ENCODE measurements around the gene ADGRG7.
A peak's percentile ranks its signal among the peaks of the same experiment; 100 is the strongest.

The ADGRG7 gene

DNA sequence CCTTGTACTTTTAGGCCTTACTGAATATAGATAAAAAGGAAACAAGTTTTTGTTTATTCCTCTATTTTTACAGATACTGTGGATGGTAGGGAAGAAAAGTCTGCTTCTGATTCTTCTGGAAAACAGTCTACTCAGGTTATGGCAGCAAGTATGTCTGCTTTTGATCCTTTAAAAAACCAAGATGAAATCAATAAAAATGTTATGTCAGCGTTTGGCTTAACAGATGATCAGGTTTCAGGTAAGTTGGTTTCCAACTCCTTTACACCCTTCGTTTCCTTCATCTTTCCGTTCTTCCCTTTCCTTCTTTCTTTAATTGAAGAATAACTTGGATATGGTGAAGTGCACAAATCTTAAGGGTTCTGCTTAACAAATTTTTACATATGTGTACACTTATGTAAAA is 123.0 kb downstream of the ADGRG7 start:
- FAIRE-seq (no peak), DNase-seq (ENCODE audit: low spot score) (no peak)

DNA sequence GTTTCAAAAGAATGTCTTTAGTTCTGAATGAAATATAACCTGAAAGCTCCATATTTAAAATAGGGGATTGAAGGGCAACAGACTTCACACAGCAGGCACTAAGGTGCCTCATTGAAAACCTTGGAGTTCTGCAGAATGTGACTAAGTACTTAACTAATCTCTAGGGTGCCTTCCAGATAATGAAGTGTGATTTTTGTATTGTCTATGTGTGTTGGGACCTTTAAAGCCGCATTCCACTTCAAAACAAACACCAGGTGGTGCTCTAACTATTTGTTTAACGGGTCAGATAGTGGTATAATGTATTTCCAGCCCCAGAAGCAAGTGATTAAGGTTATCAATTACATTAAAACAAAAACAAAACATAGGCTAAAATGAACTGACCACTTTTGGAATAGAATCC is 127.9 kb downstream of the ADGRG7 start:
- FAIRE-seq (no peak), DNase-seq (ENCODE audit: low spot score) (no peak)

DNA sequence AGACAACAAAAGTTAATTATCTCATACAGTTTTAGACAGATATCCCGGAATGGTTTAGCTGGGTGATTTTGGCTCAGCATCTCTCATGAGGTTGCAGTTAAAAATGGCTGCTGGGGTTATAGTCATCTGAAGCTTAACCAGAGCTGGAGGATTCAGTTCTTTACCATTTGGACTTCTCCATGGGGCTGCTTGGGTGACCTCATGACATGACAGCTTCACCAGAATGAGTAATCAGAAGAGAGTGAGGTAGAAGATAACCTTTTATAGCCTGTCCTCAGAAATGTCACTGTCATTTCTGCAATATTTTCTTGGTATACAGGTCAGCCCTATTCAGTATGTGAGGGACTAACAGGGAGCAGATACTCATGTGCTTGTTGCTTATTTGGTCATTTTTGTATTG is 130.8 kb downstream of the ADGRG7 start:
- FAIRE-seq (no peak), DNase-seq (ENCODE audit: low spot score) (peak; percentile 9)

- peak; percentile 29 for FAIRE-seq
- DNase-seq (ENCODE audit: low spot score), result no peak
These were observed 134.1 kb downstream of the ADGRG7 start for GRCh38 chr3:100743535-100743934.

- no peak for DNase-seq (ENCODE audit: low spot score)
- no peak for FAIRE-seq
These were observed 135.3 kb downstream of the ADGRG7 start for GRCh38 chr3:100744671-100745070.
